Mesenchymal stem cell (in vitro differentiated cells and primary cell): ENCODE data around the gene OSER1.
"Not testable (repeated sequence)": the region's sequence is repeated elsewhere in the genome, so short reads cannot be mapped to it uniquely, and the experiment has no call there.

Experiments
- DNase-seq: peaks from one replicate; pipeline ENCODE4 v3.0.0-alpha.2; 2013
- H2AFZ ChIP-seq: one replicate; pipeline ENCODE4 v1.6.1; 2013; ENCODE audit warnings: low read depth, mild to moderate bottlenecking, control low read depth, inconsistent platforms, low read length, moderate library complexity
- H2AK5ac ChIP-seq: 2 replicates; pipeline ENCODE4 v1.6.1; 2013; ENCODE audit warnings: low read length, moderate library complexity, mild to moderate bottlenecking, inconsistent platforms; ENCODE audit not compliant: severe bottlenecking
- H2BK120ac ChIP-seq: one replicate; pipeline ENCODE4 v1.6.1; 2013; ENCODE audit warnings: low read depth, mild to moderate bottlenecking, inconsistent platforms, low read length, moderate library complexity
- H2BK12ac ChIP-seq, 2 experiments: one replicate each; pipeline ENCODE4 v1.6.1; 2013; ENCODE audit warnings: inconsistent platforms in 2 of 2, low read length in 2 of 2, mild to moderate bottlenecking in 2 of 2, moderate library complexity in 2 of 2, control low read depth in 1 of 2
- H2BK15ac ChIP-seq: one replicate; pipeline ENCODE4 v1.6.1; 2013; ENCODE audit warnings: mild to moderate bottlenecking, low read depth, inconsistent platforms; ENCODE audit not compliant: poor library complexity, severe bottlenecking
- H2BK5ac ChIP-seq: 2 replicates; pipeline ENCODE4 v1.6.1; 2013; ENCODE audit warnings: low read depth, mild to moderate bottlenecking, low read length, control low read depth, inconsistent platforms; ENCODE audit not compliant: poor library complexity, severe bottlenecking
- H3K14ac ChIP-seq, 2 experiments: one replicate each; pipeline ENCODE4 v1.6.1; 2013; ENCODE audit warnings: inconsistent platforms in 2 of 2, low read length in 2 of 2, control low read depth in 1 of 2, mild to moderate bottlenecking in 1 of 2, moderate library complexity in 1 of 2
- H3K18ac ChIP-seq, 2 experiments: one replicate each; pipeline ENCODE4 v1.6.1; 2013; ENCODE audit warnings: inconsistent platforms in 2 of 2, low read length in 2 of 2, control low read depth in 1 of 2, low read depth in 1 of 2, mild to moderate bottlenecking in 1 of 2
- H3K23ac ChIP-seq, 2 experiments: one replicate each; pipeline ENCODE4 v1.6.1; 2013; ENCODE audit warnings: inconsistent platforms in 2 of 2, low read length in 2 of 2, mild to moderate bottlenecking in 2 of 2, moderate library complexity in 2 of 2, control low read depth in 1 of 2
- H3K27ac ChIP-seq: 2 replicates; pipeline ENCODE4 v1.5.1; 2013; ENCODE audit warnings: mild to moderate bottlenecking, moderate library complexity, low read length, control low read depth, inconsistent platforms; ENCODE audit not compliant: poor library complexity, severe bottlenecking
- H3K27me3 ChIP-seq, 2 experiments: 2 replicates each; pipeline versions ENCODE4 v1.6.1 to v1.7.0; 2013; ENCODE audit warnings: low read length in 2 of 2, mild to moderate bottlenecking in 2 of 2, moderate library complexity in 2 of 2, control low read depth in 1 of 2, inconsistent platforms in 1 of 2; ENCODE audit not compliant: control insufficient read depth in 1 of 2, insufficient read depth in 1 of 2
- H3K36me3 ChIP-seq, 2 experiments: 2 replicates each; pipeline versions ENCODE4 v1.6.1 to v1.7.0; 2013; ENCODE audit warnings: low read length in 2 of 2, control low read depth in 1 of 2, inconsistent platforms in 1 of 2, low read depth in 1 of 2, mild to moderate bottlenecking in 1 of 2; ENCODE audit not compliant: insufficient read depth in 2 of 2, control insufficient read depth in 1 of 2
- H3K4ac ChIP-seq, 2 experiments: one replicate each; pipeline ENCODE4 v1.6.1; 2013; ENCODE audit warnings: inconsistent platforms in 2 of 2, low read length in 2 of 2, mild to moderate bottlenecking in 2 of 2, moderate library complexity in 2 of 2, control low read depth in 1 of 2, low read depth in 1 of 2
- H3K4me1 ChIP-seq: 2 replicates; pipeline ENCODE4 v1.6.1; 2013; ENCODE audit warnings: low read depth, low read length, control low read depth; ENCODE audit not compliant: control insufficient read depth, insufficient read depth
- H3K4me2 ChIP-seq: 2 replicates; pipeline ENCODE4 v1.6.1; 2013; ENCODE audit warnings: low read length, mild to moderate bottlenecking, inconsistent platforms; ENCODE audit not compliant: poor library complexity, severe bottlenecking
- H3K4me3 ChIP-seq, 2 experiments: 2 replicates each; pipeline versions ENCODE4 v1.5.1 to v1.7.0; 2013; ENCODE audit warnings: low read length in 2 of 2, mild to moderate bottlenecking in 2 of 2, control low read depth in 1 of 2, low read depth in 1 of 2; ENCODE audit not compliant: insufficient read depth in 1 of 2
- H3K79me1 ChIP-seq: replicated peaks from 2 replicates; pipeline ENCODE4 v1.6.1; 2013; ENCODE audit warnings: mild to moderate bottlenecking, control low read depth, low read length, inconsistent platforms; ENCODE audit not compliant: poor library complexity, severe bottlenecking
- H3K9ac ChIP-seq: 2 replicates; pipeline ENCODE4 v1.7.0; 2013; ENCODE audit warnings: mild to moderate bottlenecking, low read length, moderate library complexity
- H3K9me3 ChIP-seq: 2 replicates; pipeline ENCODE4 v1.7.0; 2013; ENCODE audit warnings: mild to moderate bottlenecking, low read length; ENCODE audit not compliant: control insufficient read depth
- H4K8ac ChIP-seq: one replicate; pipeline ENCODE4 v1.6.1; 2013; ENCODE audit warnings: inconsistent platforms, mild to moderate bottlenecking, low read length, moderate library complexity
- H4K91ac ChIP-seq: one replicate; pipeline ENCODE4 v1.6.1; 2013; ENCODE audit warnings: mild to moderate bottlenecking, low read length, inconsistent platforms
- WGBS: methylation state at CpG from one replicate; pipeline ENCODE4 v1.1.7; 2013; ENCODE audit warnings: mixed read lengths; 5-methylcytosine and 5-hydroxymethylcytosine counted together

OSER1 gene

DNA sequence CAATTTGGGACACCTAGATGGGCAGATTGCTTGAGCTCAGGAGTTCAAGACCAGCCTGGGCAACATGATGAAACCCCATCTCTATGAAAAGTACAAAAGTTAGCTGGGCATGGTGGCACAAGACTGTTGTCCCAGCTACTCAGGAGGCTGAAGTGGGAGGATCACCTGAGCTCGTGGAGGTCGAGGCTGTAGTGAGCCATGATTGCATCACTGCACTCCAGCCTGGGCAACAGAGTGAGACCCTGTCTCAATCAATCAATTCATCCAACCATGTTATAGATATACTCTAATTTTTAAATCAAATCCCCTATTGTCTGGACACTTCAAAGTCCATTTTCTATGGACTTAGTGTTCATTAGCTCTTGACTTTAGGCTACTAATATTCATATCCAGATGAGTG is 26.3 kb upstream of the OSER1 start:
- H4K91ac ChIP-seq, DNase-seq, H3K23ac ChIP-seq, H3K18ac ChIP-seq, H2BK120ac ChIP-seq, H3K4ac ChIP-seq, H3K14ac ChIP-seq, H4K8ac ChIP-seq, H3K4me1 ChIP-seq, H3K9ac ChIP-seq, H3K4me2 ChIP-seq, H3K4me3 ChIP-seq, H2AK5ac ChIP-seq, H3K36me3 ChIP-seq, H2BK5ac ChIP-seq, H2BK15ac ChIP-seq, H3K9me3 ChIP-seq, H3K79me1 ChIP-seq, H3K27ac ChIP-seq, H2BK12ac ChIP-seq, H3K27me3 ChIP-seq, H2AFZ ChIP-seq: not testable (repeated sequence)
- 21% methylated on average over 2 of the region's 2 CpGs for WGBS

DNA sequence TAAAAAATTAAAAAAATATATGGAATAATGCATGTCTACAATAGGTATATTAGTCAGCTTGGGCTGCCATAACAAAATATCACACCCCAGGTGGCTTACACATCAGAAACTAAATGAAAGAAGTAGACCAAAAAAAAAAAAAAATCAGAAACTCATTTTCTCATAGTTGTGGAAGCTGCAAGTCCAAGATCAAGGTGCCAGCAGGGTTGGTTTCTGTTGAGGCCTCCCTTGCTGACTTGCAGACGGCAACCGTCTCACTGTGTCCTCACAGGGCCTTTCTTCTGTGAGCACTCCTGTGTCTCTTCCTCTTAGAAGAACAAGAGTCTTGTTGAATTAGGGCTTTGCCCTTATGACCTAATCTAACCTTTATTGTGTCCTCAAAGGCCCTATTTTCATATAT is 25.1 kb upstream of the OSER1 start:
- Histone ChIP-seq H2AK5ac (no peak overlapping the region), H3K14ac (no peak overlapping the region), H2BK120ac (no peak overlapping the region), H2BK5ac (no peak overlapping the region), H4K8ac (no peak overlapping the region), H3K4me2 (no peak overlapping the region), H3K79me1 (no peaks in the 10 kb centered on the region), H3K18ac (no peak overlapping the region), H3K23ac (no peak overlapping the region), H2BK12ac (no peak overlapping the region), H2BK15ac (no peak overlapping the region), H3K4me1 (peaks cover 4% of the 10 kb centered on the region), H3K27me3 (peaks cover 3 to 6% of the 10 kb centered on the region in 2 experiments), H3K4me3 (no peak overlapping the region), H4K91ac (no peak overlapping the region), H3K27ac (no peak overlapping the region), H2AFZ (no peak overlapping the region), H3K9me3 (no peaks in the 10 kb centered on the region), H3K4ac (no peak overlapping the region), H3K36me3 (no peaks in the 10 kb centered on the region), H3K9ac (no peak overlapping the region)
- WGBS = 88% methylated on average over 2 of the region's 2 CpGs
- no peak for DNase-seq

DNA sequence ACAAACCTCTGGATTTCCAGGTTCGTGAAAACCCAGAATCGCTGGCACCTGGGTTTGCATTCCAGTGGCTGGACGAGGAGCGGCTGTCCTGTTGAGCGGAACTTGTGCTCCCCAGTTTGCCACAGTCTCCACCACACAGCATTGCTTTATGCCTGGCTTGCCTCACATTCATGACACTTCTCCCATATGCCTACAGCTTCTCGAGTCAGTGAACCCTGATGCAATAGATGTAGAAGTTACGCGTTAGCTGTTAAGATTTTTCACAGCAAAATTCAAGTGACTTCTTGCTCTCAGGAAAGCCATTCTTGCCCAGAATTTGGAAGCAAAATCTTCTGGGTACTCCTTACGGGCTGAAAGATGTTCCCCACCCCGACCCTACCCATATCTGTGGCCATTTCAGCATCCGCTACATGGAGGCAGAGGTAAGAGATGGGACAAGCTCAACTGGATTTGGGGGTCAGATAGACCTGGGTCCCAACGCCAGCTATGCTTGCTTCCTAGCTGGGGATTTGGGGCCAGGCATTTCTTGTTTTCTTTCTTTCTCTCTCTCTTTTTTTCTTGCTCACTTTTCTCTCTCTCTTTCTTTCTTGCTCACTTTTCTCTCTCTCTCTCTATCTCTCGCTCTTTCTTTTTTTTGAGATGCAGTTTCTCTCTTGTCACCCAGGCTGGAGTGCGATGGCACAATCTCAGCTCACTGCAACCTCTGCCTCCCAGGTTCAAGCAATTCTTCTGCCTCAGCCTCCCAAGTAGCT is 24.2 kb upstream of the OSER1 start:
- H2AFZ ChIP-seq = no peak overlapping the region
- H2BK12ac ChIP-seq = no peak overlapping the region
- DNase-seq = no peak
- no peak overlapping the region for H4K91ac ChIP-seq
- H3K18ac ChIP-seq = no peak overlapping the region
- H3K23ac ChIP-seq = no peak overlapping the region
- H3K9ac ChIP-seq = no peak overlapping the region
- H3K36me3 ChIP-seq = no peaks in the 10 kb centered on the region
- no peak overlapping the region for H3K4me2 ChIP-seq
- no peaks in the 10 kb centered on the region for H3K79me1 ChIP-seq
- H2AK5ac ChIP-seq = no peak overlapping the region
- H2BK120ac ChIP-seq = no peak overlapping the region
- H3K27ac ChIP-seq = no peak overlapping the region
- H3K4me1 ChIP-seq = peaks cover 4% of the 10 kb centered on the region
- H3K9me3 ChIP-seq = no peaks in the 10 kb centered on the region
- no peak overlapping the region for H3K4ac ChIP-seq
- H2BK5ac ChIP-seq = no peak overlapping the region
- H4K8ac ChIP-seq = no peak overlapping the region
- H3K4me3 ChIP-seq = no peak overlapping the region
- no peak overlapping the region for H3K14ac ChIP-seq
- WGBS = 90% methylated on average over 14 of the region's 14 CpGs
- no peak overlapping the region for H2BK15ac ChIP-seq
- peaks cover 0 to 6% of the 10 kb centered on the region in 2 experiments for H3K27me3 ChIP-seq

DNA sequence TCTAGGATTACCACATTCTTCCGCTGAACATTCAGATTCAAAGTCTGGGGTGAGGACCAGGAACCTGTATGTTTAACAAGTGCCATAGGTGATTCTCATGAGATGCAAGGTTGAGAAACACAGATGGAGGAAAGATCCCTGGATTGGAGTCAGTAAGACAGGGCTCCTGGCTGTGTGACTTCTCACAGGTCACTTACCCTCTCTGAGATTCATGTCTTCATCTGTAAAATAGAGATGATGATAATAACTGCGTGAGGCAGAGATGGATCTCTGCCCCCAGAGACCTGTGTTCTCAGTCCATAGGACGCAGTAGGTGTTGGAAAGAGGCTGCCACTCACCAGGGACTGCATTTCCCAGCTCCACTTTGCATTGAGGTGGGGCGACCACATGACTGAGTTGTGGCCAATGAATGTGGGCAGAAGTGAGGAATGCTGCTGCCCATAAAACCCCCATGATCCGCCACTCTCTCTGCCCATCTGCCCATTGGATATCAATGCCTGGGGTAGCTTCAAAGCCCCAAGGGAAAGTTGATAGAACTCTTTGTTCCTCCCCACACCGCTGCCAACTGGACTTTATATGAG is 23.0 kb upstream of the OSER1 start:
- Histone ChIP-seq H2BK120ac (no peak overlapping the region), H2BK12ac (no peak overlapping the region), H3K36me3 (no peaks in the 10 kb centered on the region), H4K8ac (no peak overlapping the region), H3K4me1 (peaks cover 4% of the 10 kb centered on the region), H3K4me3 (no peak overlapping the region), H2BK5ac (no peak overlapping the region), H2AFZ (no peak overlapping the region), H3K9me3 (no peaks in the 10 kb centered on the region), H3K27ac (no peak overlapping the region), H3K79me1 (no peaks in the 10 kb centered on the region), H3K27me3 (peaks cover 0 to 9% of the 10 kb centered on the region in 2 experiments), H4K91ac (peak overlapping the region; percentile 27), H3K23ac (no peak overlapping the region), H3K18ac (no peak overlapping the region), H2AK5ac (no peak overlapping the region), H2BK15ac (no peak overlapping the region), H3K4me2 (no peak overlapping the region), H3K14ac (no peak overlapping the region), H3K9ac (no peak overlapping the region), H3K4ac (no peak overlapping the region)
- WGBS = 81% methylated on average over 6 of the region's 6 CpGs
- no peak for DNase-seq
